PC-3 (cell line): ENCODE measurements around the gene RFTN2. TPM values are rescaled to one million over a fixed set of nuclear protein-coding genes. Genes with fewer than 3 reads are reported as not detected.

Experiments used
- ATAC-seq: fragments of 200-7000 bp; cut with Tn5 transposase; 2 replicates; pipeline ENCODE4 v1.9.1; 2020; ENCODE audit warnings: mild to moderate bottlenecking, moderate library complexity
- BruUV-seq: library from RNA; stranded (reverse); fragments of 400-500 nt; replicated peaks from 2 replicates; lab custom pipeline; 2021; lab: Mats Ljungman, UMichigan
- CTCF ChIA-PET: fragments of 300-600 bp; sonication (Branson Sonifier 250); formaldehyde crosslinking; loops from one replicate; lab custom pipeline; 2022; ENCODE audit warnings: antibody characterized with exemption; lab: Charles Lee
- POLR2A ChIA-PET: fragments of 300-600 bp; sonication (Branson Sonifier 250); formaldehyde crosslinking; loops from one replicate; lab custom pipeline; 2022; ENCODE audit warnings: antibody characterized with exemption; ENCODE audit not compliant: unreplicated experiment; lab: Charles Lee
- DNase-seq: peaks from one replicate; pipeline ENCODE4 v3.0.0-alpha.2; 2015
- H2AFZ ChIP-seq: fragments of 300-600 bp; sonication (generic); 2 replicates; pipeline ENCODE4 v1.6.0; 2016; ENCODE audit warnings: antibody characterized with exemption, low read length
- H3F3A ChIP-seq: fragments of 300-600 bp; sonication (generic); one replicate; pipeline ENCODE4 v1.6.0; 2017; ENCODE audit warnings: antibody characterized with exemption, low read length, control low read depth, mild to moderate bottlenecking; ENCODE audit not compliant: unreplicated experiment
- H3K27ac ChIP-seq: fragments of 300-600 bp; sonication (generic); 2 replicates; pipeline ENCODE4 v1.5.1; 2016; ENCODE audit warnings: mild to moderate bottlenecking, low read length
- H3K27me3 ChIP-seq: fragments of 300-600 bp; sonication (generic); 2 replicates; pipeline ENCODE4 v1.6.1; 2016; ENCODE audit warnings: low read length, mixed read lengths
- H3K36me3 ChIP-seq: fragments of 300-600 bp; sonication (generic); 2 replicates; pipeline ENCODE4 v1.6.1; 2016; ENCODE audit warnings: low read depth, mixed run types, low read length, mixed read lengths
- H3K4me1 ChIP-seq: fragments of 300-600 bp; sonication (generic); 2 replicates; pipeline ENCODE4 v1.5.1; 2016; ENCODE audit warnings: low read length; ENCODE audit not compliant: insufficient read depth
- H3K4me2 ChIP-seq: fragments of 300-600 bp; sonication (generic); 2 replicates; pipeline ENCODE4 v1.6.0; 2016; ENCODE audit warnings: low read length
- H3K4me3 ChIP-seq: fragments of 300-600 bp; sonication (generic); 2 replicates; pipeline ENCODE4 v1.5.1; 2016; ENCODE audit warnings: mild to moderate bottlenecking, low read length, mixed read lengths
- H3K79me2 ChIP-seq: fragments of 300-600 bp; sonication (generic); 2 replicates; pipeline ENCODE4 v1.6.1; 2017; ENCODE audit warnings: low read length, mixed read lengths
- H3K9ac ChIP-seq: fragments of 300-600 bp; sonication (generic); 2 replicates; pipeline ENCODE4 v1.6.0; 2016; ENCODE audit warnings: mild to moderate bottlenecking, low read length
- H3K9me2 ChIP-seq: fragments of 300-600 bp; sonication (generic); replicated peaks from 2 replicates; pipeline ENCODE4 v1.6.1; 2016; ENCODE audit warnings: mixed run types, low read length, mixed read lengths
- H3K9me3 ChIP-seq: fragments of 300-600 bp; sonication (generic); 2 replicates; pipeline ENCODE4 v1.6.1; 2016; ENCODE audit warnings: low read length, mixed read lengths
- H4K20me1 ChIP-seq: fragments of 300-600 bp; sonication (generic); 2 replicates; pipeline ENCODE4 v1.6.1; 2016; ENCODE audit warnings: low read length, mixed read lengths
- EZH2 ChIP-seq: fragments of 300-600 bp; sonication (generic); IDR thresholded peaks from one replicate; pipeline ENCODE4 v1.6.1; 2017; ENCODE audit warnings: antibody characterized with exemption, mild to moderate bottlenecking, low read length; ENCODE audit not compliant: unreplicated experiment
- EZH2phosphoT487 ChIP-seq: fragments of 300-600 bp; sonication (generic); IDR thresholded peaks from 2 replicates; pipeline ENCODE4 v1.6.1; 2018; ENCODE audit warnings: mild to moderate bottlenecking, antibody characterized with exemption, low read length, borderline replicate concordance
- intact Hi-C: fragments of 100-400 bp; cut with micrococcal nuclease; formaldehyde crosslinking; loops from 2 replicates; pipeline ENCODE4 v1.9.0; 2023
- total RNA-seq: library from RNA; depleted of rRNA; stranded (reverse); fragments of >200 nt; gene quantifications from 2 replicates; pipeline ENCODE4 v1.2.3, GENCODE V29; 2014
- TF ChIP-seq, protein P1 (sequence below): fragments of 300-600 bp; sonication (generic); conservative IDR thresholded peaks from 2 replicates; pipeline ENCODE4 v1.5.1; 2017; ENCODE audit warnings: antibody characterized with exemption, low read depth, mild to moderate bottlenecking, low read length

RFTN2 gene
- total RNA-seq, 1 experiment from 2014 or later = 0.07 TPM

DNA sequence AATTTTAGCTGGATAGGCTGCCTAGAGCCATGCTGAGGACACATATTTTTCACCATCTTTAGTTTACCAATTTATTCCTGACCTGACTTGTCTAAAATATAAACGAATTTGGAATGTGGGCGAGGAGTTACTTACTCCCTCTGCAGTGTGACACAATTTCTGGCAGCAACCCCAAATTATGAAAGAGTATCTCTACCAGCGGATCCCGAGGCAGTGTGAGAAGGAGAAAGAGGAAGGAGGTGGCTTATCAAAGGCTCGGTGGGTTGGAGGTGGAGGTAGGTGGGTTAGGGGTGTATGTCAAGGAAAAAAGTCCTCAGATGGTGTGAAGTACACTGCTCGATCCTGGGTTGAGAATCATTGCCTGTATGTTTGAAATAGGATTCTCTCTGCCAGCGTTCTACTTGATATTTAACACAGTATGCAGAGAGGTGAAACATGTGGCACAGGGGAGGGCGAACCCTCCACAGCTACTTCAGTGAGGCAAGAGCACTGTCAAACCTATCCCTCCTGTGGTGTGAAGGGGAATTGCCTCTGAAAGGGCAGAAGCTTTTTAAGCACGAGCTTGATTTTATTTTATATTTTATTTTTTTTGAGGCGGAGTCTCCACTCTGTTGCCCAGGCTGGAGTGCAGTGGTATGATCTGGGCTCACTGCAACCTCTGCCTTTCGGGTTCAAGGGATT lies 76.0 kb downstream of the RFTN2 start:
- H3K4me3 ChIP-seq = no peak overlapping the region
- ChIA-PET POLR2A (interaction anchor here (1.0 kb wide), 1 partner anchor 83 kb away, joined by 5 read pairs; the partner anchor contains the start of gene MOB4), CTCF (interaction anchor here (0.6 to 1.7 kb wide), 8 partner anchors 8 to 180 kb away, joined by 3 to 20 read pairs (median 4); partner anchors contain the start of gene MARS2)
- H3K36me3 ChIP-seq = no peaks in the 10 kb centered on the region
- H3K27me3 ChIP-seq = no peaks in the 10 kb centered on the region
- H3K4me1 ChIP-seq = no peaks in the 10 kb centered on the region
- TF ChIP-seq EZH2phosphoT487 (no peak), EZH2 (no peak)
- TF ChIP-seq, protein P1, sequence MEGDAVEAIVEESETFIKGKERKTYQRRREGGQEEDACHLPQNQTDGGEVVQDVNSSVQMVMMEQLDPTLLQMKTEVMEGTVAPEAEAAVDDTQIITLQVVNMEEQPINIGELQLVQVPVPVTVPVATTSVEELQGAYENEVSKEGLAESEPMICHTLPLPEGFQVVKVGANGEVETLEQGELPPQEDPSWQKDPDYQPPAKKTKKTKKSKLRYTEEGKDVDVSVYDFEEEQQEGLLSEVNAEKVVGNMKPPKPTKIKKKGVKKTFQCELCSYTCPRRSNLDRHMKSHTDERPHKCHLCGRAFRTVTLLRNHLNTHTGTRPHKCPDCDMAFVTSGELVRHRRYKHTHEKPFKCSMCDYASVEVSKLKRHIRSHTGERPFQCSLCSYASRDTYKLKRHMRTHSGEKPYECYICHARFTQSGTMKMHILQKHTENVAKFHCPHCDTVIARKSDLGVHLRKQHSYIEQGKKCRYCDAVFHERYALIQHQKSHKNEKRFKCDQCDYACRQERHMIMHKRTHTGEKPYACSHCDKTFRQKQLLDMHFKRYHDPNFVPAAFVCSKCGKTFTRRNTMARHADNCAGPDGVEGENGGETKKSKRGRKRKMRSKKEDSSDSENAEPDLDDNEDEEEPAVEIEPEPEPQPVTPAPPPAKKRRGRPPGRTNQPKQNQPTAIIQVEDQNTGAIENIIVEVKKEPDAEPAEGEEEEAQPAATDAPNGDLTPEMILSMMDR = peak; percentile 56
- BruUV-seq = no TSS peak
- no peaks in the 10 kb centered on the region for H3K79me2 ChIP-seq
- intact Hi-C loops = no loop called here
- ATAC-seq (peak; percentile 91), DNase-seq (peak; percentile 69)
- H3K4me2 ChIP-seq = no peak overlapping the region
- H3K9me2 ChIP-seq = no peaks in the 10 kb centered on the region
- H3K9me3 ChIP-seq = no peaks in the 10 kb centered on the region
- H2AFZ ChIP-seq = peak overlapping the region; percentile 6; the same call in 1 of the 2 replicates
- no peaks in the 10 kb centered on the region for H4K20me1 ChIP-seq
- no peak overlapping the region for H3K9ac ChIP-seq
- H3K27ac ChIP-seq = no peak overlapping the region
- H3F3A ChIP-seq = no peaks in the 10 kb centered on the region

DNA sequence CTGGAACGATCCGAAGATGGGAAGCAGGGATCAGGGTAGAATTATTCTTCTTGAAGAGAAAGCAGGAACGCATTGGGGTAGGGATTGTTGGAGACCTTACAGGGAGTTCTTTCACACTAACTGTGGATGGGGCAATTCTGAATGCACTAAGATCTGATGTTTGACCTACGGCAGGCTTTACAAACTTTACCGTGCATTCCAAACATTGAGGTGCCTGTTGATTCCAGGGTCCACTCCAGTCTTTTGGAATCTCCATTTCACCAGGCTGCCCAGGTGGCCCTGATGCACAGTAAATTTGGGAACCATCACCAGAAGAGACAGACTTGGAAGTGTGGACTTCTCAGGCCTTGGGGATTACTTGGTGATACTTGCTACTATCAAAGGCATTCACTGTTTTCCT lies 76.9 kb downstream of the RFTN2 start:
- ATAC-seq = no peak
- intact Hi-C loops = no loop called here
- TF ChIP-seq EZH2 (no peak), EZH2phosphoT487 (no peak)
- TF ChIP-seq, protein P1 = no peak
- no peak overlapping the region for H3K27ac ChIP-seq
- no peak overlapping the region for H2AFZ ChIP-seq
- DNase-seq = no peak
- BruUV-seq = no TSS peak
- no peaks in the 10 kb centered on the region for H3K4me1 ChIP-seq
- no peaks in the 10 kb centered on the region for H3F3A ChIP-seq
- no peaks in the 10 kb centered on the region for H3K79me2 ChIP-seq
- H3K36me3 ChIP-seq = no peaks in the 10 kb centered on the region
- H3K4me2 ChIP-seq = no peak overlapping the region
- no peak overlapping the region for H3K4me3 ChIP-seq
- no peaks in the 10 kb centered on the region for H3K9me2 ChIP-seq
- H3K9me3 ChIP-seq = no peaks in the 10 kb centered on the region
- no peak overlapping the region for H3K9ac ChIP-seq
- H3K27me3 ChIP-seq = no peaks in the 10 kb centered on the region
- ChIA-PET POLR2A (no interaction called here), CTCF (interaction anchor here (1.7 kb wide), 1 partner anchor 7 kb away, joined by 7 read pairs; no protein-coding TSS in a partner anchor)
- H4K20me1 ChIP-seq = no peaks in the 10 kb centered on the region

DNA sequence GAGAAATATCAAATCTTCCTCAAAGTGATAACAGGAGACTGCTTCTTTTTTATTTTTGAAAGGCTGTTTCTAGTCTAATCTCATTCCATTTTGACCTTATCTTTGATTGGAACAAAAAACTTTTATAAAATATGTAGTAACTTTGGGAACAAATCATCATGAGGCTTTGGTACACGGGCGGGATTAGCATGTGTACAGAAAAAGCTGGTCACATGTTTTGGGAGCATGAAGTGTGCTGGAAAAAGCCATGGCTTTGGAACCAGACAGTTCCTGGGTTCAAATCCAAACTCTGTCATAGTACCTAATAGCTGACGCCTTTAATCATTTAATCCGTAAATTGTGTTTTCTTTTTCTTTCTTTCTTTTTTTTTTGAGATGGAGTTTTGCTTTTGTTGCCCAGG lies 78.2 kb downstream of the RFTN2 start:
- H3K9me3 ChIP-seq = no peaks in the 10 kb centered on the region
- POLR2A ChIA-PET = no interaction called here
- H2AFZ ChIP-seq = no peak overlapping the region
- H3K9me2 ChIP-seq = no peaks in the 10 kb centered on the region
- H3K36me3 ChIP-seq = no peaks in the 10 kb centered on the region
- CTCF ChIA-PET = no interaction called here
- BruUV-seq = no TSS peak
- no peak overlapping the region for H3K4me3 ChIP-seq
- TF ChIP-seq, protein P1 = no peak
- TF ChIP-seq EZH2phosphoT487 (no peak), EZH2 (no peak)
- H4K20me1 ChIP-seq = no peaks in the 10 kb centered on the region
- H3K79me2 ChIP-seq = no peaks in the 10 kb centered on the region
- H3K9ac ChIP-seq = no peak overlapping the region
- no peak overlapping the region for H3K27ac ChIP-seq
- intact Hi-C loops = no loop called here
- H3F3A ChIP-seq = no peaks in the 10 kb centered on the region
- H3K4me2 ChIP-seq = no peak overlapping the region
- no peaks in the 10 kb centered on the region for H3K27me3 ChIP-seq
- no peak for ATAC-seq
- no peak for DNase-seq
- H3K4me1 ChIP-seq = no peaks in the 10 kb centered on the region
